Cardiac fibroblast (primary cell): ENCODE results near the gene OTUD7B.

Experiments
- DNase-seq, 2 donors: peaks; one replicate each; pipeline versions ENCODE4 v3.0.0 to v3.0.0-alpha.2; 2010; ENCODE audit warnings: low read depth in 2 of 2
- H3K4me3 ChIP-seq, 2 donors: replicated peaks in 1 of 2; 1 replicate in 1 of 2; 2 replicates in 1 of 2; pipeline ENCODE4 v1.5.1; 2011; ENCODE audit warnings: low read depth in 2 of 2, low read length in 2 of 2, mild to moderate bottlenecking in 2 of 2, moderate library complexity in 1 of 2
- CTCF ChIP-seq: IDR thresholded peaks from one replicate; pipeline ENCODE4 v1.5.1; 2011; ENCODE audit warnings: low read depth, mild to moderate bottlenecking, low read length, inconsistent platforms

Gene OTUD7B

GRCh38 chr1:149916193-149916897 is 94.2 kb downstream of the OTUD7B start:
- TF ChIP-seq CTCF = no peak
- H3K4me3 ChIP-seq = peak overlapping the region; percentile 66 to 68
- DNase-seq = no peak

GRCh38 chr1:149915429-149916192 is 94.9 kb downstream of the OTUD7B start:
- no peak overlapping the region for H3K4me3 ChIP-seq
- DNase-seq = no peak
- TF ChIP-seq CTCF = no peak

- no peak for DNase-seq
- no peak overlapping the region for H3K4me3 ChIP-seq
- no peak for TF ChIP-seq CTCF
These were observed 96.0 kb downstream of the OTUD7B start for GRCh38 chr1:149914545-149914944.

- H3K4me3 ChIP-seq = no peak overlapping the region
- no peak for TF ChIP-seq CTCF
- DNase-seq = no peak
These were observed 103.9 kb downstream of the OTUD7B start for GRCh38 chr1:149906570-149907075.

GRCh38 chr1:149903836-149904491 is 106.6 kb downstream of the OTUD7B start:
- no peak overlapping the region for H3K4me3 ChIP-seq
- TF ChIP-seq CTCF = no peak
- no peak for DNase-seq

- peak; percentile 91 to 93 for DNase-seq
- H3K4me3 ChIP-seq = peak within 1 kb of the TSS; percentile 56
- no peak for TF ChIP-seq CTCF
These were observed 110.9 kb downstream of the OTUD7B start, which contains the start of gene BOLA1 for GRCh38 chr1:149899460-149900284. BOLA1 (plus strand) TSS chr1:149899568; CDS start chr1:149900060, 492 bp downstream.
